Rectal smooth muscle tissue (tissue), 1 donor: ENCODE measurements around the gene MDN1.
"Not testable (repeated sequence)": the region's sequence is repeated elsewhere in the genome, so short reads cannot be mapped to it uniquely, and the experiment has no call there.

Experiments used
- H3K27ac ChIP-seq: one replicate; pipeline ENCODE4 v1.7.0; 2013; ENCODE audit warnings: low read depth, low read length, inconsistent platforms
- H3K27me3 ChIP-seq: one replicate; pipeline ENCODE4 v1.7.0; 2013; ENCODE audit warnings: low read length; ENCODE audit not compliant: control insufficient read depth, insufficient read depth
- H3K36me3 ChIP-seq: one replicate; pipeline ENCODE4 v1.7.0; 2013; ENCODE audit warnings: low read length; ENCODE audit not compliant: control insufficient read depth, insufficient read depth
- H3K4me1 ChIP-seq: one replicate; pipeline ENCODE4 v1.7.0; 2013; ENCODE audit warnings: low read length; ENCODE audit not compliant: control insufficient read depth, insufficient read depth
- H3K4me3 ChIP-seq: one replicate; pipeline ENCODE4 v1.7.0; 2013; ENCODE audit warnings: low read length
- H3K9ac ChIP-seq: one replicate; pipeline ENCODE4 v1.7.0; 2013; ENCODE audit warnings: low read length

Gene MDN1

GRCh38 chr6:89834884-89835792 is 15.5 kb upstream of the MDN1 start:
- H3K27me3 ChIP-seq, result no peaks in the 10 kb centered on the region
- peaks cover 4% of the 10 kb centered on the region for H3K4me1 ChIP-seq
- H3K27ac ChIP-seq, result no peak overlapping the region
- H3K9ac ChIP-seq, result no peak overlapping the region
- H3K36me3 ChIP-seq, result peaks cover 5% of the 10 kb centered on the region
- H3K4me3 ChIP-seq, result no peak overlapping the region

- H3K36me3 ChIP-seq, result peaks cover 4% of the 10 kb centered on the region
Observed at GRCh38 chr6:89830170-89830809, 10.7 kb upstream of the MDN1 start.

GRCh38 chr6:89829472-89830169 is 10.0 kb upstream of the MDN1 start, which contains the start of gene CASP8AP2:
Gene CASP8AP2, plus strand, starts transcription at chr6:89829880.
- H3K9ac ChIP-seq, result peak within 1 kb of the TSS; percentile 66
- H3K27me3 ChIP-seq, result no peaks in the 10 kb centered on the region
- H3K27ac ChIP-seq, result peak within 1 kb of the TSS; percentile 75
- H3K4me3 ChIP-seq, result peak within 1 kb of the TSS; percentile 96
- peaks cover 3% of the 10 kb centered on the region for H3K36me3 ChIP-seq
- H3K4me1 ChIP-seq, result peaks cover 4% of the 10 kb centered on the region

More at GRCh38 chr6:89830170-89830809, 10.7 kb upstream of the MDN1 start:
- peak overlapping the region; percentile 69 for H3K27ac ChIP-seq
- peak overlapping the region; percentile 96 for H3K4me3 ChIP-seq
- H3K9ac ChIP-seq, result peak overlapping the region; percentile 66
- peaks cover 4% of the 10 kb centered on the region for H3K4me1 ChIP-seq
- H3K27me3 ChIP-seq, result no peaks in the 10 kb centered on the region

- peak overlapping the region; percentile 3 for H3K9ac ChIP-seq
- H3K27ac ChIP-seq, result peak overlapping the region; percentile 75
- H3K36me3 ChIP-seq, result peaks cover 3% of the 10 kb centered on the region
- H3K4me1 ChIP-seq, result peaks cover 4% of the 10 kb centered on the region
- H3K27me3 ChIP-seq, result no peaks in the 10 kb centered on the region
- peak overlapping the region; percentile 60 for H3K4me3 ChIP-seq
Observed at GRCh38 chr6:89828988-89829471, 9.4 kb upstream of the MDN1 start.

GRCh38 chr6:89828475-89828987 is 8.9 kb upstream of the MDN1 start:
- H3K4me3 ChIP-seq, result peak overlapping the region; percentile 60
- not testable (repeated sequence) for H3K27ac ChIP-seq, H3K4me1 ChIP-seq, H3K27me3 ChIP-seq, H3K36me3 ChIP-seq
- H3K9ac ChIP-seq, result peak overlapping the region; percentile 3

GRCh38 chr6:89826029-89826528 is 6.5 kb upstream of the MDN1 start:
- Histone ChIP-seq H3K9ac (no peak overlapping the region), H3K4me3 (no peak overlapping the region), H3K4me1 (peaks cover 4% of the 10 kb centered on the region), H3K27ac (no peak overlapping the region), H3K36me3 (no peaks in the 10 kb centered on the region), H3K27me3 (no peaks in the 10 kb centered on the region)

- peak overlapping the region; percentile 83 for H3K27ac ChIP-seq
- H3K36me3 ChIP-seq, result no peaks in the 10 kb centered on the region
- H3K9ac ChIP-seq, result peak overlapping the region; percentile 20
- H3K27me3 ChIP-seq, result no peaks in the 10 kb centered on the region
- peak overlapping the region; percentile 74 for H3K4me3 ChIP-seq
- peaks cover 5% of the 10 kb centered on the region for H3K4me1 ChIP-seq
Observed at GRCh38 chr6:89818977-89819335, 638 bp downstream of the MDN1 start.

- Histone ChIP-seq H3K4me3 (no peak overlapping the region), H3K36me3 (no peaks in the 10 kb centered on the region), H3K4me1 (peaks cover 5% of the 10 kb centered on the region), H3K27me3 (no peaks in the 10 kb centered on the region), H3K27ac (no peak overlapping the region), H3K9ac (no peak overlapping the region)
Observed at GRCh38 chr6:89817481-89817880, 2.1 kb downstream of the MDN1 start.

GRCh38 chr6:89813422-89813821 is 6.2 kb downstream of the MDN1 start:
- H3K9ac ChIP-seq, H3K27ac ChIP-seq, H3K27me3 ChIP-seq, H3K4me1 ChIP-seq, H3K4me3 ChIP-seq, H3K36me3 ChIP-seq: not testable (repeated sequence)

- no peaks in the 10 kb centered on the region for H3K36me3 ChIP-seq
- no peaks in the 10 kb centered on the region for H3K27me3 ChIP-seq
- H3K4me3 ChIP-seq, result no peak overlapping the region
- no peaks in the 10 kb centered on the region for H3K4me1 ChIP-seq
- no peak overlapping the region for H3K27ac ChIP-seq
- H3K9ac ChIP-seq, result no peak overlapping the region
Observed at GRCh38 chr6:89807581-89807980, 12.0 kb downstream of the MDN1 start.

GRCh38 chr6:89805814-89806371 is 13.7 kb downstream of the MDN1 start:
- Histone ChIP-seq H3K4me1 (no peaks in the 10 kb centered on the region), H3K9ac (no peak overlapping the region), H3K27me3 (no peaks in the 10 kb centered on the region), H3K27ac (no peak overlapping the region), H3K36me3 (no peaks in the 10 kb centered on the region), H3K4me3 (no peak overlapping the region)

- no peak overlapping the region for H3K4me3 ChIP-seq
- H3K4me1 ChIP-seq, result no peaks in the 10 kb centered on the region
- no peaks in the 10 kb centered on the region for H3K36me3 ChIP-seq
- no peak overlapping the region for H3K27ac ChIP-seq
- H3K9ac ChIP-seq, result no peak overlapping the region
- no peaks in the 10 kb centered on the region for H3K27me3 ChIP-seq
Observed at GRCh38 chr6:89803271-89803670, 16.3 kb downstream of the MDN1 start.
